WERI-Rb-1 (cell line): ENCODE measurements around the gene LYZ.

ENCODE experiments used
- DNase-seq: peaks from one replicate; pipeline ENCODE4 v3.0.0-alpha.2; 2020
- H3K27ac ChIP-seq: fragments of 250-450 bp; sonication (Bioruptor Pico); 2 replicates; pipeline ENCODE4 v1.5.1; 2020; ENCODE audit warnings: mild to moderate bottlenecking, moderate library complexity
- H3K27me3 ChIP-seq: fragments of 250-450 bp; sonication (Bioruptor Pico); 2 replicates; pipeline ENCODE4 v1.5.1; 2021; ENCODE audit warnings: mild to moderate bottlenecking, low read depth, moderate library complexity; ENCODE audit not compliant: insufficient read depth, severe bottlenecking
- H3K36me3 ChIP-seq: fragments of 250-450 bp; sonication (Bioruptor Pico); 2 replicates; pipeline ENCODE4 v1.5.1; 2020; ENCODE audit warnings: mild to moderate bottlenecking, moderate library complexity
- H3K4me3 ChIP-seq: 2 replicates; pipeline ENCODE4 v1.5.1; 2011; ENCODE audit warnings: low read depth, mild to moderate bottlenecking, control low read depth, low read length
- H3K9me3 ChIP-seq: fragments of 250-450 bp; sonication (Bioruptor Pico); 2 replicates; pipeline ENCODE4 v1.5.1; 2021; ENCODE audit warnings: mild to moderate bottlenecking, moderate library complexity; ENCODE audit not compliant: severe bottlenecking
- CTCF ChIP-seq: IDR thresholded peaks from 2 replicates; pipeline ENCODE4 v1.5.1; 2011; ENCODE audit warnings: low read depth, mild to moderate bottlenecking, control low read depth, inconsistent platforms, low read length

Gene LYZ

GRCh38 chr12:69350777-69351176 is 2.6 kb downstream of the LYZ start:
- TF ChIP-seq CTCF = no peak
- H3K9me3 ChIP-seq = no peaks in the 10 kb centered on the region
- DNase-seq = no peak
- no peaks in the 10 kb centered on the region for H3K27me3 ChIP-seq
- H3K4me3 ChIP-seq = no peak overlapping the region
- no peaks in the 10 kb centered on the region for H3K36me3 ChIP-seq
- no peak overlapping the region for H3K27ac ChIP-seq

GRCh38 chr12:69351462-69352236 is 3.5 kb downstream of the LYZ start:
- TF ChIP-seq CTCF = no peak
- H3K27me3 ChIP-seq = no peaks in the 10 kb centered on the region
- H3K36me3 ChIP-seq = no peaks in the 10 kb centered on the region
- DNase-seq = no peak
- no peak overlapping the region for H3K27ac ChIP-seq
- H3K4me3 ChIP-seq = no peak overlapping the region
- H3K9me3 ChIP-seq = no peaks in the 10 kb centered on the region

- no peak for TF ChIP-seq CTCF
- no peak for DNase-seq
- Histone ChIP-seq H3K27ac (no peak overlapping the region), H3K9me3 (no peaks in the 10 kb centered on the region), H3K27me3 (no peaks in the 10 kb centered on the region), H3K4me3 (no peak overlapping the region), H3K36me3 (no peaks in the 10 kb centered on the region)
Observed at GRCh38 chr12:69352904-69353303, 4.7 kb downstream of the LYZ start.

GRCh38 chr12:69354172-69354555 is 6.0 kb downstream of the LYZ start:
- Histone ChIP-seq H3K27ac (no peak overlapping the region), H3K9me3 (no peaks in the 10 kb centered on the region), H3K36me3 (no peaks in the 10 kb centered on the region), H3K27me3 (no peaks in the 10 kb centered on the region), H3K4me3 (no peak overlapping the region)
- no peak for DNase-seq
- TF ChIP-seq CTCF = no peak

- no peak for TF ChIP-seq CTCF
- H3K9me3 ChIP-seq = no peaks in the 10 kb centered on the region
- H3K27me3 ChIP-seq = no peaks in the 10 kb centered on the region
- 0 out of 2 replicates have a peak overlapping the region, but pooled peaks have one; percentile 10 for H3K27ac ChIP-seq
- peak; percentile 46 for DNase-seq
- peaks cover under 1% of the 10 kb centered on the region for H3K36me3 ChIP-seq
- no peak overlapping the region for H3K4me3 ChIP-seq
Observed at GRCh38 chr12:69354556-69355187, 6.5 kb downstream of the LYZ start.
